ENCODE data around the gene BASP1.
"Not testable (repeated sequence)": the region's sequence is repeated elsewhere in the genome, so short reads cannot be mapped to it uniquely, and the experiment has no call there.

BASP1 gene

DNA sequence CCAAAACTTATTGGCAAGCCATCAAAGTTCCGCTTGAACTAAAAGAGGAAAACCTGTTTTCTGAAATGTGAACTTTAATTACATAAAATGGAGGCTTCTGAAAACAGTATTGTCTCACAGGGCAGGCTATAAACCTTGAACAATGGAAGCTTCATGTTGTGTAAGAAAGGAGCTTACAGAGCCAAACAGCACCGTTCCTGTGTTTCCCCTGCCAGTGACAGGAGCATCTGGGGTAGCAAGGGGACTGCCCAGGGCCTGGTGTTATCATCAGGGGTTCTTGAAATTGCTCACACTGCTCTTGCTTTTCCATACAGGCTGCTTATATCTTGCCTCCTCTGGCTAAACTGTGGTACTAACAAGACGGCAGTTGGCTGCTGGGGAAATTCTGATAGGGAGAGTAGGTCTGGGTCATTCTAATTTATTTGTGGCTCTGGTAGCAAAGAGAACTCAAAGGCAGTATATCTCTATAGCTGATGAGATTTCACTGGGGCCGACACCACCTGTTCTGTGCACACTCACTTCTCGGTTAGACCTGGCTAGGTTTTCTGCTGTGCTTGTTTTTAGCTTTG lies 40.4 kb downstream of the BASP1 start:
- no peak for DNase-seq

DNA sequence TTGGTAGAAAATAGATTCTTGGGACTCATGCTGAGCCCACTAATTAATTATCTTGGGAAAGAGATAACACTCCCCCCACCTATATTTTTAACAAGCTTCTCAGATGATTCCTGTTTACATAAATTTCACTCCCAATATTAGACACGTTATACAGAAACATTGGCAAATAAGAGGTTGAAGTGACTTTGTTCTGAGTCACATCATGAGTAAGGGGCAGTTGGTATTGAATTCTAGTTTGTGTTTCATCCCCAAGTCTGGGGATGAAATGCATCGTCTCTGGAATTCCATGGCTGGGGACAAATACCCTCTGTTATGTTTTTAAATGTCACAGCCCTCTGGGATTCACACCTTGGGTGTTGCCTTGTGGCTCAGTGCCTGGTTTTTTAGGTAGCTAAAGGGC lies 41.0 kb downstream of the BASP1 start:
- no peak for DNase-seq

DNA sequence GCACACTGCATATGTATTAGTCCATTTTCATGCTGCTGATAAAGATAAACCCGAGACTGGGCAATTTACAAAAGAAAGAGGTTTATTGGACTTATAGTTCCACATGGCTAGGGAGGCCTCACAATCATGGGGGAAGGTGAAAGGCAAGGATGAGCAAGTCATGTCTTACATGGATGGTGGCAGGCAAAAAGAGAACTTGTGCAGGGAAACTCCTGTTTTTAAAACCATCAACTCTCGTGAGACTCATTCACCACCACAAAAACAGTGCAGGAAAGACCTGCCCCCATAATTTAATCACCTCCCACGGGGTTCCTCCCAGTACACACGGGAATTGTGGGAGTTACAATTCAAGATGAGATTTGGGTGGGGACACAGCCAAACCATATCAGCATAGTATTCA lies 41.6 kb downstream of the BASP1 start:
- not testable (repeated sequence) for DNase-seq

DNA sequence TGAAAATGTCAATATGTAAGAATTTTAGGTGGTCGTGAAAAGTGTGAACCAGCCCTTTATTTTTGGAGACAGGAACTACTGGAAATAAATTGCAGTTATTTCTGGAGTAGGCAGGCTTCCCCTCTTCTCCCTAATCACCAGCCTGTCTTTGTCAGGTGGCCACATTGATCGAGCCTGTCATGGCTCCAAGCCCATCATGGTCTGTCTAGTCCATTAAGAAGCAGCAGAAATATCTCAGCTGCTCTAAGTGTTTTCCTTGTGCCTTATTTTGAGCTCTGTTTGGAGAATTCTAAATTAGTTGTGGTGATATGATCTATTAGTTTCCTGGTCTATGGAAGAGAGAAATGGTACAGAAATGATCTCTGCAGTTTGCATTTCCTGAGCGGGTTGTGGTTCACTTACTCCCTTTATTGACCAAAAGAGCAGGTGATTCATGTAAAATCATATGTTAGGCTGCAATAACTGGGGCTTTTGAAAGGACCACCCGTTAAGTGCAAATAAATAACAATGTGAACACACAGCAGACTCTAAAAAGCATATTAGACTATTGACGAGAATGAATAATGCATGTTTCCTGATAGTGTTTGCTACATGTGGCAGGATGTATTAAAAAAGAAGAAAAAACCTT lies 42.3 kb downstream of the BASP1 start:
- DNase-seq = no peak

DNA sequence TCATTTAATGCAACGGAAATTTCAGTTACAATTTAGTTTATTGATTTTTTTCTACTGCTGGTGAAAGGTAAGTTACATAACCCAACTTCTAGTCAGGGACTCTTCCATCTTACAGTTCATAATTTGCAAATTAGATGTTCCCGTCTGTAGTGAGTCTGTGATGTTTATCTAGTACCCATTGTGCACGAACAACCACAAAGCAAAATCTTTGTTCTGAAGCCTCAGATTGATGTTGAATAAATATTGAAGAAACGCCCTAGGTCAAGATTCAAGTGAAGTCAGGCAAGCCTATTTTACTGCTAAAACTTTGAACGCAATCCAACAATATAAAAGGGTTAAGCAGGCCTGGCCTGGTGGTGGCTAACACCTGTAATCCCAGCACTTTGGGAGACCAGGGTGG lies 43.1 kb downstream of the BASP1 start:
- no peak for DNase-seq

DNA sequence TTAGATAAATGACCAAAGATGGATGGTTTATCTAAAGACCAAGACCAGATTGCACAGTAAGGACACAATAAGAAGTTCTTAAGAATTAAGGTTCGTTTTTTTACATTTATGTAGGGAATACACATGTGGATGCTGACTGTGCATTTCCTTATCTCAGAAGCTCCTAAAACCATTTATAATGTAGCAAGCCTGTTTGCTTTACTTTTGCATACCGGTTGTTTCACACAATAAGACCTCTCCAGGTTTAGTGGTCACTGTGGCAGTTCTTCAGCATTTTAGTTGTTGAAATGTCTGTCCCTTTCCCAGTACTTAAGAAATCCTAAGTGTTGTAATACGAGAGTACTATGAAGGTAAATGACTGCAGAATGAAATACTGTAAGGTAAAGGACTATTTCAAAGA lies 43.6 kb downstream of the BASP1 start:
- DNase-seq = no peak

DNA sequence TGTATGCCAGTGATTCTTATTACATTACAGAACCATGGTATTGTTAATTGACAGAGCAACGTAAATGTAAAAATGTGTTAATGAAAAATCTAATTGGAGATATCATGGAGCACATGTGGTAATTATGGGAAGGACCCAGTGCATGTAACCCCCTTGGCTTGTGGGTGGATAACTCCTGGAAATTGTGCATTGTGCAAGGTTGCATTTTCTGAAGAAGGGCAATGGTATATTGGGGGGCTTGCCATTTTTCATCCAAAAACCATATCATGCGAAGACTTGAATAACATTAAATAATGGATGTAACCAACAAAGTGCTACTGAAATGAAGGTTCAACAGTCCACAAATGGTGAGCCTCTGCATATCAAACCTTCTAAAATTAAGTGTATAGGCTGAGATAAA lies 47.6 kb downstream of the BASP1 start:
- no peak for DNase-seq

DNA sequence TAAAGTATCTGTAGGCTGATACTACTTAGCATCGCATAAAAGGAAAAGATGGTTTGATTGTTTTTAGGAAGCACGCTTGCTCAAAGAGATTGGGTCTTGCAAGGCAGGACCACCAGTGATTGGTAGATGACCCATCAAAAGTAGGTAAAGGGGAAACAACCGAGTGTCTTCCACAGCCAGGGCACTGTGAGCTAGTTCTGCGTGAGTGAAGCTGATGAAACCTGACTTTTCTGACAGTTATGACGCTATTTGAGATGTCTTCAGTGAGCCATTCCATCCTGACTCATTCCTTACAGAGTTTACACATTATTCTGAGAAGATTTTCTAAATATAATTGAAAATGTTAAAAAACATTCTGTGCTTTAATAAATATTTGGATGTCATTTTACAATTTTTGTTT lies 49.7 kb downstream of the BASP1 start:
- DNase-seq = no peak

DNA sequence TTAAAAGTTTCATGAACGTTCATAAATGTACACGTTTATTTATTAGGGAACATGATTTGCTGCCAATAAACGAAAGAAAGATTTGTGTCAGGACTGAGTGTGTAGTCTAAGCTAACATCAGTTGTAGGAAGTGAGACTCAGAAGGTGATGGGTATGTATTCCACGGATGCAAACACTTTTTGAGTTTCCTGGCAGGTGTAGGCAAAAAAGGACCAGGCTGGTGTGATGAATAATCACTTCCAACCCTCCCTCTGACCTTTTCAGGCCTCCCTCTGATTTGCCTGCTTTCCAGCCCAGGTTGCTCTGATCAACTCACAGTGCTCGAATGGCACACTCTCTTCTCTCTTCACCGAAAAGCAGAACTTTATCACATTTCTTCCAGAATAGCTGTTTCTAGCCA lies 51.8 kb downstream of the BASP1 start:
- no peak for DNase-seq

DNA sequence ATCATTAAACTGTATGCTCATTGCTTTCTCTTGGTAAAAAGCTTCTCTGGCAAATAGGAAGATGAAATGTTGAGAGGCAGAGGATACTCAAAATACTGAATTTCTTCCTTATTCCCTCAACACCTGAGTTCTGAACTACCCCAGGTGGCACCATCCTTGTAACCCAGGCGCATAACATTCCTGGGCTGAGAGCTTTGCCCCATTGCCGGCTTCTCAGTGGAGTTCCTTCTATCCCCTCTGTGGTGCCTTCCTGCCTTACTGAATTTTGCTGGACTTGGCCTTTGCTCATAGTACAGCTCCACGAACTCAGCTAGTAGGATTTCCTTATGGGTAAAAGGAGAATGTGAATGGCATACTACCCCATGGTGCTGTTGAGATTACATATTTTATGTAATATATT lies 54.7 kb downstream of the BASP1 start:
- DNase-seq = no peak

DNA sequence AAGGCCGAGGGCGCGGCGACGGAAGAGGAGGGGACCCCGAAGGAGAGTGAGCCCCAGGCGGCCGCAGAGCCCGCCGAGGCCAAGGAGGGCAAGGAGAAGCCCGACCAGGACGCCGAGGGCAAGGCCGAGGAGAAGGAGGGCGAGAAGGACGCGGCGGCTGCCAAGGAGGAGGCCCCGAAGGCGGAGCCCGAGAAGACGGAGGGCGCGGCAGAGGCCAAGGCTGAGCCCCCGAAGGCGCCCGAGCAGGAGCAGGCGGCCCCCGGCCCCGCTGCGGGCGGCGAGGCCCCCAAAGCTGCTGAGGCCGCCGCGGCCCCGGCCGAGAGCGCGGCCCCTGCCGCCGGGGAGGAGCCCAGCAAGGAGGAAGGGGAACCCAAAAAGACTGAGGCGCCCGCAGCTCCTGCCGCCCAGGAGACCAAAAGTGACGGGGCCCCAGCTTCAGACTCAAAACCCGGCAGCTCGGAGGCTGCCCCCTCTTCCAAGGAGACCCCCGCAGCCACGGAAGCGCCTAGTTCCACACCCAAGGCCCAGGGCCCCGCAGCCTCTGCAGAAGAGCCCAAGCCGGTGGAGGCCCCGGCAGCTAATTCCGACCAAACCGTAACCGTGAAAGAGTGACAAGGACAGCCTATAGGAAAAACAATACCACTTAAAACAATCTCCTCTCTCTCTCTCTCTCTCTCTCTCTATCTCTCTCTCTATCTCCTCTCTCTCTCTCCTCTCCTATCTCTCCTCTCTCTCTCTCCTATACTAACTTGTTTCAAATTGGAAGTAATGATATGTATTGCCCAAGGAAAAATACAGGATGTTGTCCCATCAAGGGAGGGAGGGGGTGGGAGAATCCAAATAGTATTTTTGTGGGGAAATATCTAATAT lies 58.1 kb downstream of the BASP1 start:
- DNase-seq = no peak

DNA sequence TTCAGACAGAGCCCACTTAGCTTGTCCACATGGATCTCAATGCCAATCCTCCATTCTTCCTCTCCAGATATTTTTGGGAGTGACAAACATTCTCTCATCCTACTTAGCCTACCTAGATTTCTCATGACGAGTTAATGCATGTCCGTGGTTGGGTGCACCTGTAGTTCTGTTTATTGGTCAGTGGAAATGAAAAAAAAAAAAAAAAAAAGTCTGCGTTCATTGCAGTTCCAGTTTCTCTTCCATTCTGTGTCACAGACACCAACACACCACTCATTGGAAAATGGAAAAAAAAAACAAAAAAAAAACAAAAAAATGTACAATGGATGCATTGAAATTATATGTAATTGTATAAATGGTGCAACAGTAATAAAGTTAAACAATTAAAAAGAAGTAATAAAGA lies 59.0 kb downstream of the BASP1 start:
- no peak for DNase-seq

DNA sequence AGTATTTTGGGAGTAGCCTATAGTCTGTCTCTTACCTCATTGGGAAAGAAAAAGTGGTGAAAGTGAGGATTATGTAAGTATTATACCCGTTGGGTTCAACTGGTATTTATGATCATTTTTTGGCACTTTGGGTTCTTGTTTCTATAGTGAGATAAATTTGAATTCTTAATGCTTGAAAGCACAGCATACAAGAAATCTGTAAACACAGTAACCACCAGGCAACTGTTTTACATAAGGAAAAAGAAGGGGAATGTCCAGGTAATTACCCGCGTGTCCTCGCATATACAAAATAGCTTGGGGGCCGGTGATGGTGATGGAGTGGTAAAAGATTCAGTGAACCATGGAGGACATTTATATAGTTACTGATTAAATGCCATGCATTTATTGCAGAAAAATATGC lies 60.5 kb downstream of the BASP1 start:
- no peak for DNase-seq

DNA sequence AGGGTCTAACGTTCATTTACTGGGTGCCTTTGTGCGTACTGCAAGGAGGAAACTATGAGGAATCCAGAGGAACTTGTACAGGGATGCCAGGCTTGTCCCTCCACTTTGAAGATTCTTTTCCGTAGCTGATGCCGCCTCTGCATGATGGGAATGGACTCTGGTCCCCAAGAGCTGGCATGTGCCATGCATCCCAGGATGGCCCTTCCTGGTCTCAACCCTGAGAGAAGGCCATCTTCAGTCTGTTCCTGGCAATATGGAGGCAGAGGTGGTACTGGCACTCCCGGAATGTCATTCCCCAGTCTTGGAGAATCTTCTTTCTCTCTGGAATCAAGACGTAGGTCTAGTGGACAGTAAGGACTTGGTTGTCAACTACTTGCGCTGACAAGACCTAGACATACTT lies 61.5 kb downstream of the BASP1 start:
- no peak for DNase-seq

DNA sequence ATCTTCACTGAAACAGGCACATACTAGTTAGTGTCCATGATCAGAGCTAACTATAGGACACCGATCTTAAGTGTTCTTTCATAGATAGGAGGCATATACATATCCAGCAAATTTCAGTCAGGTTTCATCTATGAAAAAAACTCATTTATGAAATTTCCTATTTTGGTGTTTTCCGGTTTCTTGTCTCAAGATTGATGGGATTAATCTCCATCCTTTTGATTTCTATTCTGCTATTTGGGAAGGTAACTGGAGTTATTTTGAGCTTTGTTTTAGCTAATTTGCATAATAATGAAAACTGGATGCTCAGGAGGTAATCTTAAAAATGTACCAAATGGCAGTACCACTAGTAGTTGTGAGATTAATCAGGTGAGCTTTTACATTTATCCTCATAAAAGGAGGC lies 62.1 kb downstream of the BASP1 start:
- DNase-seq = no peak

DNA sequence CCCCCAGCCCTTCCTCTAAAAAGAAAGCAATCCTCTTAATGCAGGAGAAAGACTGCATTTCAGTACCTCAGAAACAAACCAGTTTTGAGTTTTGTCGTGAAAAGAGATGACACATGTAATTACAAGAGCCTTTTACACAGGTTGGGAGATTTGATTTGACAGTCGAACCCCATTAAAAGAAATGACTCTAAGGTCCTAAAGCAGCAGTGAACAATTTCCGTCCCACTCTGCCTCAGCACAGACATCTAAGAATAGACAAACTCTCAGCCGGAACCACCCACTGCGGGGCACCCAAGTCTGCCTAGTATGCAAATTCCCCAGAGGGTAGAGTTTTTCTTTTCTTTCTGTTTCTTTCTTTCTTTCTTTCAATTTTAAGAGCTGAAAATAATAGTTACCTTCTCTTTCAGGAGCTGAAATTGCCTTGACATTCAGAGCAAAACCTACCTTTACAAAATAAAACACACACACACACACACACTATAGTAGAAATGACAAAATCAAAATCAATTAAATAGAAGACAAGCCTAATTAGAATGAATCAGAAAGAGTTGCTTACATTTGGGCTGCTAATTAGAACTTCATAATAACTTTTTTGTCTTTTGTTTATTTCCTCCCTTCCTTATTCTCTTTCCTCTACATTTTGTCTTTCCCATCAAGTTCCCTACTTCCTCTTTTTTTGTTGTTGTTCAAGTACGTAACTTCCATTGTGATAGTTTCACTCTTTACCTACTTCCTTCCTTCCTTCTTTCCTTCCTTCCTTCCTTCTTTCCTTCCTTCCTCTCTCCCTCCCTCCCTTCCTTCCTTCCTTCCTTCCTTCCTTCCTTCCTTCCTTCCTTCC lies 65.1 kb downstream of the BASP1 start:
- DNase-seq = no peak

DNA sequence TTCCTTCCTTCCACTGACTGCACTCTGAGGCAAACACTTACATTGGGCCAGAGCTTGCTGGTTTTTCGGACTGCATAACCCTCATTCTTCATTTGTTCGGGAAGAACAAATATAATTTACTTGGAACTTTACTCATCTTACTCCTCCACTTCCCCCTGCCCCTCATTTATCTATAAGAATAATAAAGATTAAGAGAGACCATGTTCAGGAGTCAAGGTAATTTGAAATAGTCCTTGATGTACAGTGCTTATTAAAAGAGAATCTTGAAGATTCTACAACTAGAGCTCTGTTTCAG lies 65.6 kb downstream of the BASP1 start:
- no peak for DNase-seq

DNA sequence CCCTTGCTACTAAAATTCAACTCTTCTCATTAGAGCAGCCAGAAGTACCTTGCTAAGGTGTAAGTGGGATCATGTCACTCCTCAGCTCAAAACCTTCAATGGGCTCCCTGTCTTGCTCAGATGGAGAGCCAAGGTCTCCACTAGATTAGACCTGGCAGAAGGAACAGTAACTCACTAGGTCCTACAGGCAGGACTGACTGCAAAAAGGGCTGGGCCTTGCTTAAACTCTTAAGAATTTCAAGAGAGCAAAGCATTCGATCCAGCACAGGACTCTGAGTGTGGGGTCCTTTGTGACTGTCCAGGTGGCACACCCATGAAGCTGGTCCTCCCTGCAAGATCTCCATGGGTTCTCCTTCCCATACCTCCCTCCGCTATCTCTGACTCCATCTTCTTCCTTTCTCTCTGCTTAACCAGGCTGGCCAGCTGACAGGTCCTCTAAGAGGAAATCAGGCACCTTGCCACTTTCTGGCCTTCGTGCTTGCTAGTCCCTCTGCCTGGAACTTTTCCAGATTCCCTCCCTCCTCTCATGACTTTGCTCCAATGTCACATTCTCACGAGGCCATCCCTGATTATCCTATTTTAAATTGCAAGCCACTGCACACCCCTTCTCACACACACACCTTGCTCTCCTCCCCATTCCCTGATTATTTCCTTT lies 70.2 kb downstream of the BASP1 start:
- DNase-seq = no peak

DNA sequence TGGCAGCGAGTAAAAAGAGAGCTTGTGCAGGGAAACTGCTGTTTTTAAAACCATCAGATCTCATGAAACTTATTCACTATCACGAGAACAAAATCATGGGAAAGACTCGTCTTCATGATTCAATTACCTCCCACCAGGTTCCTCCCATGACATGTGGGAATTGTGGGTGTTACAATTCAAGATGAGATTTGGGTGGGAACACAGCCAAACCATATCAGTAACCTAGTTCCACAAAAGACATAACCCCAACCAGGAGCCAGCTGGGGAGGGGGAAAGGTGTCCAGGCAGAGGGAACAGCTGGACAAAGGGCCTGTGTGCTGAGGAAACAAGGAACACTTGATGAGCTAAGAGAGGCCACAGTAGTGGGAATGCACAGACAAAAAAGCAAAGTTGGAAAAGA lies 71.1 kb downstream of the BASP1 start:
- DNase-seq = no peak

DNA sequence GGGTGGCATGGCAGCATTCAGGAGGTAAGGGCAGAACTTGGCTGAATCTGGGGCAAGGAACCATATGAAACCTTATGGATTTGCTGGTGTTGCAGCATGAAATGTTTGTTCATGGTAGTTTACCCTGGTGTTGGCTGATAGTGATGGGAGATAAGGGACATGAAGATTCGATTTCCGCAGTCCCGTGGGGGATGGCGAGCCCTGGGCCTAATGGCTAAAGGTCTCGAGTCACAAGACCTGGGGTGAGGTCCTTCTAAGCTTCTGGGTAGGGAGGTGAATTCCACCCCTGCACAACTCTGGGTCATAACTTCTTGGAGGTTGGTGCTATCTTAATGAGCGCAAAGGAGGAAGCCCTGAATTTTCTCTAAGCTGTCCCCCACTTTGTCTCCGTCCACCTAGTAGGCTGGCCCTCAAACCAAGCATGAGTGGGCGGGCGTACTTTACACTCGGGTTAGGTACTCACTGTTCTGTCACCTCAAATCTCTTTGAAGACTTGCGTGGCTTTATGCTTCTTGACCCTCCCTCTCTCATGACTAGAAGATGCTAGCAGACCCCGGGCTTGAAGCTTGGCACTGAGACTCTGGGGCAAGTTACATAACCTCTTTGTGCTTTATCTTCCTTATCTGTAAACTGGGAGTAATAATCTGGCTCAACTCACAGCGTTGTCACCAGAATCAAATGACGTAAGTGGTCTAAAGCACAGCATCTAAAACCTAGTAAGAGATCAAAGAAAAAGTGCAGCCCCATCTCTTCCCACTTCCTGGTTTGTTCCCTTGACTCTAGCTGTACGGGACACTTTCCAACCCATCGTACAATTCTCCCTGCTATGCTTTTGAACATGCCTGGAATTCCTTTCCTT lies 72.5 kb downstream of the BASP1 start:
- no peak for DNase-seq

DNA sequence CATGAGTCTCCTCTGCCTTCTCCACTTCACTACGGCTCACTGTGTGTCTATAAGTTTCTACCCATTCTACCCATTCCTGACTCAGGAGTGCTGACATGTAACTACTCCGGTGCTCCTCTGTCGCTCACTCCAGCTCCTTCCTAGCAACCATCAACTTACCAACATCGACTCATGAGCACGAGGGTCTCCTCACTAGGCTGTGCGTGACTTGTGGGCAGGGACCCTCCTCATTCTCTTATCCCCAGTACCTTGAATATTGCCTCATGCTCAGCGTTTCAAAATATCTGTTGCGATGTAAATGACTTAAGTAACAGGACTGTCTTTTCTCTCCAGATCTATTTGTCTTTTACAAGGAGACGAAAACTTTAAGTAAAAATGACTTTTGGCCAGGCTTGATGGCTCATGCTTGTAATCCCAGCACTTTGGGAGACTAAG lies 73.1 kb downstream of the BASP1 start:
- DNase-seq = no peak

DNA sequence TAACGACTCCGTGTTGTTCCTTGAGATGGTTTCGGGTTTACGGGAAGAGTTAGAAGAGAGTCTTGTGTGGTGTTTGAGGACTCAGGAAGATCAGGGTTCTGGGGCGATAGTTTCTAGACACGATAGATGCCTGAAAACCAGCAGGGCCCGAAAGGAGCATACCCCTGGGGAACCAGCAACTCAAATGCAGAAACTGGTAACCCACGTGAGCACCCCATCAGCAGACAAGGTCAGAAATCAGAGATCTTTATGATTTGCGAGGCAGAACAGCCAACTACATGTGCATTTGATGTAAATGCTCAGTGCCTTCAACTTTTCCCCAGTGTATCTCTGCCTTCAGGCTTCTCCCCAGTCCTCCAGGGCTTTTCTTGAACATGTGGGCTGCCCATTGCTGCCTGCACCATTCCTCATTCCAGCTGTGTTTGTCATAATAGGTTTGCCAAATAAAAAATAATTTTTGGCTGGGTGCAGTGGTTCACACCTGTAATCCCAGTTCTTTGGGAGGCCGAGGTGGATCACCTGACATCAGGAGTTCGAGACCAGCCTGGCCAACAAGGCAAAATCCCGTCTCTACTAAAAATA lies 75.1 kb downstream of the BASP1 start:
- no peak for DNase-seq
